Subcutaneous abdominal adipose tissue (tissue), 5 donors: ENCODE results near the gene OR5H14.
"Not testable (repeated sequence)": the region's sequence is repeated elsewhere in the genome, so short reads cannot be mapped to it uniquely, and the experiment has no call there.

Experiments
- H3K27ac ChIP-seq: one replicate; pipeline ENCODE4 v1.7.0; 2013; ENCODE audit warnings: low read depth, mild to moderate bottlenecking, inconsistent platforms, low read length, moderate library complexity
- H3K27me3 ChIP-seq, 5 donors: one replicate each; pipeline ENCODE4 v1.7.0; 2013; ENCODE audit warnings: low read length in 5 of 5, inconsistent platforms in 1 of 5; ENCODE audit not compliant: control insufficient read depth in 5 of 5, insufficient read depth in 4 of 5
- H3K36me3 ChIP-seq, 5 donors: one replicate each; pipeline ENCODE4 v1.7.0; 2013; ENCODE audit warnings: low read length in 5 of 5; ENCODE audit not compliant: control insufficient read depth in 5 of 5, insufficient read depth in 5 of 5
- H3K4me1 ChIP-seq, 5 donors: one replicate each; pipeline ENCODE4 v1.7.0; 2013; ENCODE audit warnings: low read length in 5 of 5, mild to moderate bottlenecking in 3 of 5, moderate library complexity in 1 of 5; ENCODE audit not compliant: control insufficient read depth in 5 of 5, insufficient read depth in 5 of 5
- H3K4me3 ChIP-seq, 5 donors: one replicate each; pipeline ENCODE4 v1.7.0; 2013; ENCODE audit warnings: low read length in 5 of 5, low read depth in 1 of 5
- H3K9ac ChIP-seq, 5 donors: one replicate each; pipeline ENCODE4 v1.7.0; 2013; ENCODE audit warnings: low read length in 5 of 5, mild to moderate bottlenecking in 4 of 5, moderate library complexity in 3 of 5
- H3K9me3 ChIP-seq, 5 donors: one replicate each; pipeline ENCODE4 v1.7.0; 2013; ENCODE audit warnings: low read length in 5 of 5; ENCODE audit not compliant: control insufficient read depth in 5 of 5
- donor health status: healthy.
- donor health status: healthy.
- donor health status: healthy.
- donor health status: healthy.
- donor health status: healthy.

Gene OR5H14

DNA sequence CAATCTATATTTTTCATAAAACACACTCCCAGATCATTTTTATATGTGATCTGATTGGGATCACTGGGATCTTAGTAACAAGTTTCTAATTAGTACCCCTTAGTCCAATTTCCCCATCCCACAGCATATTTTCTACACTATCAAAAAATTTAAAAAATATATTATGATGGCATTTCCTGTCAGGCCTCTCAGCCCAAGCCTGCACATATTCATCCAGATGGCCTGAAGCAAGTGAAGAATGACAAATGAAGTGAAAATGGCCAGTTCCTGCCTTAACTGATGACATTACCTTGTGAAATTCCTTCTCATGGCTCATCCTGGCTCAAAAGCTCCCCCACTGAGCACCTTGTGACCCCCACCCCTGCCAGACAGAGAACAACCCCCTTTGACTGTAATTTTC lies 43.6 kb downstream of the OR5H14 start:
- H3K27ac ChIP-seq, H3K36me3 ChIP-seq, H3K9ac ChIP-seq, H3K4me1 ChIP-seq, H3K9me3 ChIP-seq, H3K4me3 ChIP-seq, H3K27me3 ChIP-seq: not testable (repeated sequence)

DNA sequence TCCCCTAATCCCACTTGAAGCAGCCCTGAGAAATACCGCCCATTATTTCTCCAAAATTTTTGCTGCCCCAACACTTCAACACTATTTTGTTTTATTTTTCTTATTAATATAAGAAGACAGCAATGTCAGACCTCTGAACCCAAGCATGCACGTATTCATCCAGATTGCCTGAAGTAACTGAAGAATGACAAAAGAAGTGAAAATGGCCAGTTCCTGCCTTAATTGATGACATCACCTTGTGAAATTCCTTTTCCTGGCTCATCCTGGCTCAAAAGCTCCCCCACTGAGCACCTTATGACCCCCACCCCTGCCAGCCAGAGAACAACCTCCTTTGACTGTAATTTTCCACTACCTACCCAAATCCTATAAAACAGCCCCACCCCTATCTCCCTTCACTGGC lies 49.0 kb downstream of the OR5H14 start:
- H3K4me3 ChIP-seq, H3K27me3 ChIP-seq, H3K36me3 ChIP-seq, H3K9me3 ChIP-seq, H3K27ac ChIP-seq, H3K9ac ChIP-seq, H3K4me1 ChIP-seq: not testable (repeated sequence)

DNA sequence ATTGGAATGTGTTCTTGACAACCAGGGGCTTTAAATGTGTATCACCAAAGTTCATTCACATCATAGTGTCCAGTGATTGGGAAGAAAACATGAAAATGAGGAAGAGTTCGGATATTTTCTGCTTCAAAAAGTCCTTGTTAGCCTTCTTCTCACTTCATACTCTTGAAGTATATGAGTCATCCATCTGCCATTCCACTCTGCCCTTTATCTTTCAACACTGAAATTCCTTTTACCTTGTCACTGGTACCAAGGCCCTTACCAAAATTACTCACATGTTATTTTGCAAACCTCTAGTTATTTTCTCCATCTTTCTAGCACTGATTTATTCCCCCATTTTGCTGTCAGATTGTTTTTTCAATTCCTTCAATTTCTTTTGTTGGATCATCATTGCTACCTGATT lies 51.7 kb downstream of the OR5H14 start:
- H3K9me3 ChIP-seq: no peaks in the 10 kb centered on the region
- no peak overlapping the region for H3K9ac ChIP-seq
- H3K27ac ChIP-seq: no peak overlapping the region
- H3K4me3 ChIP-seq: no peak overlapping the region
- no peaks in the 10 kb centered on the region for H3K27me3 ChIP-seq
- no peaks in the 10 kb centered on the region for H3K4me1 ChIP-seq
- no peaks in the 10 kb centered on the region for H3K36me3 ChIP-seq
